GM19035 (cell line): ENCODE results near the gene HSPBP1.
A peak's percentile ranks its signal among the peaks of the same experiment; 100 is the strongest.

ENCODE experiments used
- ATAC-seq: cut with Tn5 transposase; IDR thresholded peaks from one replicate; pipeline ENCODE4 v1.9.1; 2021; ENCODE audit not compliant: unreplicated experiment

The HSPBP1 gene

DNA sequence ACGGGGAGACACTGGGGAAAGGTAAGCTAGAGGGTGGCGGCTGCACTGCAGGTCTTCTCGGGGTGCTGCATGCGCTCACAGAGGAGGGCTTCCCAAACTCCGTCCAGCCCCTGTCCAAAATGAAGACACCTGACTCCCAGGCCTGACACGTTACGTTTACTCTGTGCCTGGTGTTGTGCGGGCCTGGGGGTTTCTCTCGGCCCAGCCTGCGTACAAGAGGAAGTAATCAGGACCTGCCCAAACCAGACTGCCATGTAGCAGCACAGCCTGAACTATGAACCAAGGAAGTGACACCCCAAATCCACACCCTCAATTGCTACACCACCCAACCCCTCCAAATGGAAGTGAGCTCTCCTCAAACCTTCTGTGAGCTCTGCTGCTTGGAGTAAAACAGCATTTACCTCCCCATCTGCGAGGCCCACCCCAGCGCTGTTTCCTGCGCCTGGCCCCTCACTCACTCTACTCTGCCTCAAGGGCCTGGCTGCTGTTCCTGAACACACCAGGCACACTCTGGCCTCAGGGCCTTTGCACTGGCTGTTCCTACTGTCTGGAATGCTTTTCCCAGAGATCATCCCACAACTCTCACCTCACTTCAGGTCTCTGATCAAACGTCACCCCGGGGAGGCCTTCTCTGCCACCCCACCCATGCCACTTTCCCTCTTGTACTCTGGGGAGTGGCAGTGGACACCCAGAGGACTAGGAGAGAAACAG lies 3.0 kb downstream of the HSPBP1 start:
- no peak for ATAC-seq

DNA sequence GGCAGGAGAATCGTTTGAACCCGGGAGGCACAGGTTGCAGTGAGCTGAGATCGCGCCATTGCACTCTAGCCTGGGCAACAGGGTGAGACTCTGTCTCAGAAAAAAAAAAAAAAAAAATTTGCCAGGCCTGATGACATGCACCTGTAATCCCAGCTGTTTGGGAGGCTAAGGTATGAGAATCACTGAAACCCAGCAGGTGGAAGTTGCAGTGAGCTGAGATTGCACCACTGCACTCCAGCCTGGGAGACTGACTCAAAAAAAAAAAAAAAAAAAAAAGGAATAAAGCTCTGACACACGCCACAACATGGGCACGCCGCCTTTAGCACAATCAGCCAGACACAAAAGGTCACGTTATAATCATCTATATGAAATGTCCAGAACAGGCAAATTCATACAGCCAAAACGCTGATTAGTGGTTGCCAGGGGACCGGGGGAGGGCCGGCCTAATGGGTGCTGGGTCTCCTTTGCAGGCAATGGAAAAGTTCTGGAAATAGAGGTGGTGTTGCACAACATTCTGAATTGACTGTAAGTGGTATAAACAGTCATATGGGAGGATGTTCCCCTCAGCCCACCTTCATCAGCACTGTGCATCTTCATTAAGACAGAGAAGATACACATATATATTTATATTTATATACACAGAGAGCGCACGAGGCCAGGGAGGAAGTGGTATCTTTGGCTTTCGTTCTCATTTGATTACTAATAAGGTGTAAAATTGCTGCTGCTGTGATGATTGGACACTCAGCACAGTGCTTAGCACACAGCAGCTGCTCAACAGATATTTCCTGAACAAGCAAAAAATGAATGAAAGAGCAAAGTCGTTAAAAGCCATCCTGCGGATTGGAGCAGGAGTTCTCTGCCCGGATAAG lies 3.8 kb downstream of the HSPBP1 start:
- peak; percentile 53 for ATAC-seq

DNA sequence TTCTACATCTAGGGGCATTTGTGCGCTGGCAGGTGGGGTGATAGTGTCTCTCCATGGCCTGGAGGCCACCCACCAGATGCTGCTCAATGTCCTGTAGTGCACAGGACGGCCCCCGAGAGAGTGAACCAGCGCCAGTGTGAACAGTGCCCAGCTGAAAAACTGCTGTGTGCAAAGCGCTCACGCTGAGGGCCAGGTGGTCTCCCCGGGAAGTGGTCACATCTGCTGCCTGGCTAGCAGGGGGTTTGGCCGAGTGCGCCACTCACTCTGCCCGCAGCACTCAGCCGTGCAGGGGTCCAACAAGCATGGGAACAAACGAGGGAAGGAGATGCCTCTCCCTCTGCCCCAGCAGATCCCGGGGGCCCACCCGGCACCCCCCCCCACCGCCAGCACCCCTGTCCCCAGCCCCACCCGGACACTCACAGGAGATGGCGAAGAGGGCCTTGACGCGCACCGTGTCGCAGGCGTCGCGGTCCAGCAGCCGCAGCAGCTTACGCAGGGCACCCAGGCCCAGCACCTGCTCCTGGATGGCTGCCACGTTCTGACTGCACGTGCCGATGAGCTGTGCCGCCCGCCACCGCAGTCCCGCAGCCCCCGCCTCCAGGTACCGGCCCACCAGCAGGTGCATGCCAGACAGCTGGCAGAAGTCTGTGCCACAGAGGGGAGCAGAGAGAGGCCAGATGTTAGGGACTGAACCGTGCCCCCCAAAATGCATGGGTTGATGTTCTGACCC lies 5.8 kb downstream of the HSPBP1 start:
- ATAC-seq, result no peak

DNA sequence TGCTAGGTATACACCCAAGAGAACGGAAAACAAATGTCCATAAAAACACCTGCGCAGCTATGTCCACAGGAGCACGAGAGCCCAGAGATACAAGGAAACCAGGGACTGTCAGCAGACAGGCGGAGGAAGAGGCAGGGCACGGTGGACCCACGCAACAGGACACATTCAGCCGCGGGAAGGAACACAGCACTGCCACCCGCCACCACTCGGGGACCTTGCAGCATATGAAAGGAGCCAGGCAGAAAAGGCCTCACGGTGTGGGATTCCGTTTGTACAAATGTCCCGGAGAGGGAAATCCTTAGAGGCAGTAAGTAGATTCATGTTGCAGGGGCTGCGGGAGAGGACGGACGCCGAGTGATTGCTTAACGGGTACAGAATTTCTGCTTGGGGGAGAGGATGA lies 7.8 kb downstream of the HSPBP1 start:
- ATAC-seq, result no peak

DNA sequence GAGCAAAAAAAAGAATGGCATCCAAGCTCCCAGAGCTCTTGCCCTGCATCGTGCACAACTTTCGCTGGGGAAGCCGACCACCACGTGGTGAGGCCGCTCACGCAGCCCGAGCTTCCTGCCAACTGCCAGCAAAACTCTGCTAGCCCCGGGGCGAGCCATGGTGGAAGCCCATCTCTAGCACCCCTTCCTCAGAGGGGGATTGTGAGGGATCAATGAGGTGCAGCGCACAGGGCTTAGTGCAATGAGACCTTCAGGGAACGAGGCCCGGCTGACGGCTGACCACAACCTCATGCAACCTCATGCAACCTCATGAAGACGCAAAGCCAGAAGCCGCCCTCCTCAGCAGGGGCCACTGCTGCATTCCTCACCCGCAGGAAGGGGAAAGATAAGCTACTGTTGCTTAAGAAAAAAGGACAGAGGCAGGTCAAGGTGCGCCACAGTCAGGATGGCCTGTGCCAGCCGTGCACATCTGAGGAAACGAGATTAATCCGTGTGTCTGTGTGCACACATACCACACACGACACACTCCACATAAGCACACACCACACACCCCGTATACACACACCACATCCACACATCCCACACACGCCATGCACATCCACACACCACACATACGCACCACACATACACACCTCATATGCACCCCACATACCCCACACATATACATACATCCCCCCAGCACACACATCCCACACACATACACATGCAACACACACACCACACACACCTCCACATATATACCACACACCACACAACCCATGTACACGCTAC lies 9.6 kb downstream of the HSPBP1 start:
- no peak for ATAC-seq

DNA sequence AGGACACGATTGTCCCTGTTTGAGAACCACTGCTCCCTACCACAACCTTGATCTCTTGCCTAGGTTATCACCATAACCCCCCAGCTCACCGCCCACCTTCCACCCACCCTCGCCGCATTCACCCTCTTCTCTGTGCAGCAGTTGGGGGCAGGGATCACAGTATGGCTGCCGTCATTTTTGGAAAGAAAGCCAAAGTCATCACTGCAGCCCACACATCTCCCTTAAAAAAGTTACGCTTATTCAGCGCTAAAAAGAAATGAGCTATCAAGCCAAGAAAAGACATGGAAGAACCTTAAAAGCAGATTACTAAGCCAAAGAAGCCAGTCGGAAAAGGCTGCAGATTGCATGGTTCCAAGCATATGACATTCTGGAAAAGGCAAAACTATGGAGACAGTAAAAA lies 10.6 kb downstream of the HSPBP1 start:
- ATAC-seq, result no peak

DNA sequence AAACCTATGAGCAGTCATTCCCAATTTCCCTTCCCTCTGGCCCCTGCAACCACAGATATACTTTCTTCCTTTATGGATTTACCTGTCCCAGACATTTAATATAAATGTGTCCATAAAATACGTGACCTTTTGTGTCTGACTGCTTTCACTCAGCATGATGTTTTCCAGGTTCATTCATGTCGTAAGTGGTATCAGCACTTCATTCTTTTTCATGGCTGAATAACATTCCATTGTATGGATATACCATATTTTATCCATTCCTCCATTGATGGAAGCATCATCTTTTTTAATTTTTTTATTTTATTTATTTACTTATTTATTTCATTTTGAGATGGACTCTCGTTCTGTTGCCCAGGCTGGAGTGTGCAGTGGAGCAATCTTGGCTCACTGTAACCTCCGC lies 13.1 kb downstream of the HSPBP1 start:
- no peak for ATAC-seq

DNA sequence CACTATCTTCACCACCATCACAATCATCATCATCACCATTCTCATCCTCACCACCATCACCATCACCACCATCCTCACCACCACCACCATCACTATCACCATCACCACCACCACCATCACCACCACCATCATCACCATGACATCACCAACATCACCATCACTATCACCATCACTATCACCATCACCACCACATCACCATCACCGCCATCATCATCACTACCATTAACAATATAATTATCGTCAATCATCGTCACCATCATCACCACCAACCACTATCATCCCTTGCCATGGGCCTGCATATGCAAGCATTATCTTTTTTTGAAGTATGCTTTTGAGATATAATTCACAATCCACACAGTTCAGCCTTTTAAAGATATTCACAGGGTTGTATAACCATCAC lies 13.5 kb downstream of the HSPBP1 start:
- ATAC-seq, result no peak

DNA sequence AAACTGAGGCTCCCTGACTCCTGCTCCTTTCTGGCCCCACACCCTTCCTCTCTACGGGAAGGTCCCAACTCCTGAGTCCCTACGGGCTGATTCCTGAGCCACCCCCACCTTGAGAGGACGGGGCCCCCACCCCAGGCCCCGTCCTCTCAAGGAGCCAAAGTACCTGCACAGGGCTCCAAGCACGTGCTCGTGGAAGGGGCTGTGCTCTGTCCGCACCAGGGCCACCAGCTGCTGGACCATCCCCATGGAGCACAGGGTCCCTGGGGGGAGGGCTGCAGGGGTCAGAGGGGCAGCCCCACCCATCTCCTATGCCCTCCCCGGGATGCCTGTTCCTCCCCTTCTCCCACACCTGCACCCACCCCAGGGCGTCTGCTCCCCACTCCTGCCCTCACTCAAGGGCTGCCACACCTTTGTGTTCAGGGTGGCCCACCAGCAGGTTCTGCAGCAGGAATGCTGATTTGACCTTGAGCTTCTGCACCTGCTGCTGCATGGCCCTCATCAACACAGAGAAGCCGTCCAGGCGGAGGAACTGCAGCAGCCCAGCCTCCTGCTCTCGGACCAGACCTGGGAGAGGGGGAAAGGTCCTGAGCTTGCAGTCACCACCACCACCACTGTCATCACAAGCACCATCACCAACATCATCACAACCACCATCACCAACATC lies 14.1 kb downstream of the HSPBP1 start:
- ATAC-seq, result no peak

DNA sequence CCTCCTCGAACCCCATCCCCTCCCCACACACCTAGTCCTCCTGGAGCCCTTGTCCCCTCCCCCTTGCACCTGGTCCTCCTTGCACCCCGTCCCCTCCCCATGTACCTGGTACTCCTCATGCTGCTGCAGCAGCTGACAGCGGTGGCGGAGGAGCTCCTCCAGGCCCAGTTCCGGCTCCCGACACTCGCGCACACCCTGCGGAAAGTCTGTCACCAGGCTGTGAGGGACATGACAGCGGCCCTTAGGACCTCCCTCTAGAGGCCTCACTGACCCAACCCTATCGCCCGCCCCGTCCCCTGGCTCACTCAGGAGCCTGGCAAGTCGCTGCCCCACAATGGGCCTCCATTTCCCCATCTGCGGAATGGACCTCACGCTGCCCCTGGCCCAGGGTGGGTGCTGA lies 14.7 kb downstream of the HSPBP1 start:
- no peak for ATAC-seq

DNA sequence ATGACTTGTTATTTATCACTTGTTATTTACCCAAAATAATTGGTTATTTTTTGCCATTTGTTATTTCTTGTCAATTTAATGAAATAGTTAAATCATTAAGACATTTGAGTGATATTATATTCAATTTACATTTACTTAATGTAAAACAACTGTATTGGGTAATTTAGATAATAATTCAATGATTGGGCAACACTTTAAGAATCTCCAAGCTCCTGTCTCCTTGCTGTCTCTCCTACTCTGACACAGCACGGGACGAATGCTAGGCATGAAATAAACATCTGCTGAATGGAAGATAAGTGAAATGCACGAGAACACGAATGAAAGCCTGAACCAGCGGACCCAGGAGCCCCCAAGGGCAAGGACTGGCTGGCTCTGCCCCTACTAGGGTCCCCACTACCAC lies 15.4 kb downstream of the HSPBP1 start:
- ATAC-seq, result no peak

DNA sequence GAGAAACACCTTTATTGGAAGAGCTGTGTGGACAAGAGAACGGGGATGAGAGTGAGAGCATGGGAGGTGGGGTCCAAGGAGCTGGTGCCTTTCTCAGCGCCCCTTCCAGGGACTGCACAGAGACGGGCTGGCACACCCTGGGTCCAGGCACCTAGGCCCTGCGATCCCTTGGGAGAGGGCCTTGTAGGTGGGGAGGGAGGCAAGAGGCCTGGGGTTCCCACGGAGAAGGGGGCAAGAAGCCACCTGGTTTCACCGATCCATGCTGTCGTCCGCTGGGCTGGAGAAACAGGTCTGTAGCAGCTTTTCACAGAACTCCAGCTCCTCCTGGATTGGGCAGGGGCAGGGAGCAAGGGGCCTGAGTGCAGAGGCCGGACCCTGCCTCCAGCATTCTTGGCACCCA lies 17.6 kb downstream of the HSPBP1 start:
- no peak for ATAC-seq

DNA sequence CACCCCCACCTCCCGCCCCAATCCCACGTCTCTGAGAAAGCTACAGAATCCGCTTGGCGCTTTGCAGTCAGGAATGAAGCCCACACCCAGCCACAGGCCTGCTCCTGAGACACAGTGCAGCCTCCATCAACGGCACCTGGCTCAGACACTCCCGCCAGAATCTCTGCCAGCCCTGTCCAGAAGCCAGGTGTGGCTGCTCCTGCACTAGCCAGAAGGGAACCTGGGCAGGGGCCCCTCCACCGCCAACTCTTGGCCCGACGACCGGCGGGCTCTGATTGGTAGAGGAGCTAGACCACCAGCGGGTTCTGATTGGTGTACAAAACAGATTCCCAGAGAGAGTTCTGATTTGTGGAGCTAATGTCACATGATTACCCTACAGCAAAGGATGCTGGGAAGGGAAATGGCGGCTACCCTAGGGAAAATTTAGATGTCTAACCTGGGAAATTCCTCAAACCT lies 18.2 kb downstream of the HSPBP1 start:
- ATAC-seq, result no peak

DNA sequence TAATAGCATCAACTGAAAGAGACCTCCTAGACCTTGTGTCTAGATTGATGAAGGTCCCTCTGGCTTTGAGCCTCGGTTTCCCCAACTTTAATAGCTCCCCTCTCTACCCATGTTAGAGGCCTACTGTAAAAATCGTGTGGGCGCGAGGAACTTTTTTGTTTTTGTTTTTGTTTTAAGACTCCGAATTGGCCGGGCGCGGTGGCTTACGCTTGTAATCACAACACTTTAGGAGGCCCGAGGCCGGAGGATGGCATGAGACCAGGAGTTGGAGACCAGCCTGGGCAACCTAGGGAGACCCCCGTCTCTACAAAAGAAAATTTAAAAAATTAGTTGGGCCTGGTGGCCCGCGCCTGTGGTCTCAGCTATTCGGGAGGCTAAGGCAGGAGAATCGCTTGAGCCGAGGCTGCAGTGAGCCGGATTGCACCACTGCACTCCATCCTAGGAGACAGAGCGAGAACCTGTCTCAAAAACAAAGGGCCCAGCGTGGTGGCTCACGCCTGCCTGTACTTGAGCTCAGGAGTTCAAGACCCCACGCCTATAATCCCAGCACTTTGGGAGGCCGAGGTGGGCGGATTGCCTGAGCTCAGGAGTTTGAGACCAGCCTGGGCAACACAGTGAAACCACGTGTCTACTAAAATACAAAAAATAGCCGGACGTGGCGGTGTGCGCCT lies 20.2 kb downstream of the HSPBP1 start:
- no peak for ATAC-seq

DNA sequence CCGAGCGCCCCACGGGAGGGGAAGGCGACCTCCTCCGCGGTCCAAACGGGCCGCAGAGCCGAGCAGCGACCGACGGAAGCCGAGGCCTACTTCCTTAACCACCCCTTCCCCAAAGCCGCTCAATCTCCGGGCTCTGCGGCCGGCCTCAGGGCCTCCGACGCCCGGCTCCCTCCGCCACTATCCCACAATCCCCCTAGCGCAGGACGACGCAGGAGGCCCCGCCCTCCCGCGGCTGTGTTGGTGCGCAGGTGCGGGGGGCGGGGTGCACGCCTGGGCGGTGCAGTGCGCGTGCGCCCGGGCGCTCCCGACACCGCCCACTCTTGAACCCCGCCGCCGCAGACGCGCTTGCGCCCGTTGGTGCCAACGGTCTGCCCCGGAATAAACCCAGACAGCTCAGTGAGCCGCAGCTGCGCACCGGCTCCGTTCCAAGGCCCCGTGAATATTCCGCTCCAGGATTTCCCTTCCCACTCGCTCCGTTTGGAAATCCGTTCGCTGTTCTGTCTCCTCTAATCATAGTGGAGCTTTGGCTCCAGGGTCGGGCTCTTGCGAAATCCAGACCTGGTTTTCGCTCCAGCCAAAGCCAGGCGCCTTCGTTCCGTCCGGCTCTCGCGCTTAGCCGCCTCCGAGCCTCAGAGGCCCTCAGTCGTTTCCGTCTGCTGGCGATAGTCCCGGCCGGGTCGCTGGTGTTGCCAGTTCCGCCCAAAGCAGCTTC lies 20.9 kb downstream of the HSPBP1 start, which contains the start of gene PPP6R1:
Gene PPP6R1, minus strand, starts transcription at position 190 of the 712 bp plus-strand sequence. CDS start 11,914 bp downstream, outside the sequence.
- peak; percentile 70 for ATAC-seq

DNA sequence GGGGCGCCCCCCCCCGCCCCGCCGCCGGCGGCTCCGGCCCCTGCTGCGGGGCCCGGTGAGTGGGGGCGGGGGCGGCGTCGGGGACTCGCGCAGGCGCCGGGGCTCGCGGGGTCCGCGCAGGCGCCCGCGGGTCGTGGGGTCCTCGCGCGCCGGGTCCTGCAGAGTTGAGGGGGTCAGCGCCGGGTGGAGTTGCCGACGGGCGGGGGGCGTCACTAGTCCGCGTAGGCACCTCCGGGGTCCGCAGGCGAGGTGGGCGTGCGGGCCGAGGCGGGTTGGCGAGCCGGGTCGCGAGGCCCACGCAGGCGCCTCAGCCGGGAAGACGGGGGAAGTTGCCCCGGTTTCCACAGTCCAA lies 21.5 kb downstream of the HSPBP1 start:
- peak; percentile 10 for ATAC-seq

DNA sequence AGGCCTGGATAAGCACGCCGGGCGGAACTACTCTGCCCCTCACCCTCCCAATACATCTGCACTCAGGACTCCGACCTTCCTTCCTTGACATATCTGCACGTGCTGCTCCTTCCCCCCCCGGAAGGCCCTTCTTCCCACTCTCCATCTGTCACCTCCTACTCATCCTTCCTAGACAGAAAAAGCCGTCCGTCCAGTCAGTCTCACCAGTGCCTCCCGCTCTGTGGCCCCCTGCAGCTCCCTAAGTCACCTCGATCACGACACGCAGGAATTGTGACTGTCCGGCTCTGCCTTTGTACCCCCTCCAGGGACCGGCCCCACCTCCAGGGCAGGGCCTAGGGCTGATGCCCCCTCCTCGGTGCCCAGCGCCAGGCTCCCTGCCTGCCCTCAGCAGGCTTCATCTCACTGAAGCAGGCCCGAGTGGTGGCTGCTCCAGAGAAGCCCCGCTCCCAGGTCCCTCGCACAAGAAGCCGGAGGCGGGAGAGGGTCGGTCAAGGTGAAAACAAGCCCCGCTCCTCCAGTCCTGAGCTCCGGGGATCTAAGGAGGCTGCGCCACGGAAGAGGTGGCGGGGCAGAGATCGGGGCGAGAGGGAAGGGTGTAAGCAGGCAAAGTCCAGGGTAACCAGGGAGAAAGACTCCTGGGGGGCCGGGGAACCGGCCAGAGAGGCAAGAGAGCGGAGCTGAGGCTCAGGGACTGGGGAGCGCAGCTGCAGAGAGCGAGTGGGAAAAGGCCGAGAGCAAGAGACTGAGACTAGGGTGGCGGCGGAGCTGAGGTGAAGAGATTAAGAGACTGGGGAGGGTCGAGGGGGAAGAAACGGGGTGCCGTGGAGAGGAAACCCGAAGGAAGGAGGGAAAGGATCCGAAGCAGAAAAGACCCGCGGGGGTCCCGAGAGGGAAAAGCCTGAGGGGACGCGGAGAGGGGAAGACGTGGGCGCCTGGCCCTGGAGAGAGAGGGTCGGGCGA lies 22.2 kb downstream of the HSPBP1 start:
- no peak for ATAC-seq
